WTC11 (cell line): Measurements from ENCODE around the gene ITPR3. TPM values are rescaled to one million over a fixed set of nuclear protein-coding genes. Genes with fewer than 3 reads are reported as not detected.
A peak's percentile ranks its signal among the peaks of the same experiment; 100 is the strongest.

ENCODE experiments used
- ATAC-seq: fragments of 200-7000 bp; cut with Tn5 transposase; 2 replicates; pipeline ENCODE4 v1.10.0; 2021; ENCODE audit warnings: mild to moderate bottlenecking, moderate library complexity
- CTCF ChIA-PET: fragments of 300-600 bp; sonication (Branson Sonifier 250); formaldehyde crosslinking; loops from one replicate; lab custom pipeline; 2021; ENCODE audit warnings: antibody characterized with exemption; lab: Charles Lee
- POLR2A ChIA-PET: fragments of 350-600 bp; sonication (Branson Sonifier 250); formaldehyde crosslinking; loops from one replicate; lab custom pipeline; 2021; ENCODE audit warnings: antibody characterized with exemption; lab: Charles Lee
- DNase-seq: peaks from one replicate; pipeline ENCODE4 v3.0.0; 2021; ENCODE audit warnings: low spot score
- H3K27ac Mint-ChIP-seq: 2 replicates; pipeline ENCODE4 v1.8.0; 2021; ENCODE audit warnings: mixed read lengths
- H3K27me3 Mint-ChIP-seq: 2 replicates; pipeline ENCODE4 v1.8.0; 2021; ENCODE audit warnings: low read depth, mild to moderate bottlenecking, moderate library complexity, mixed read lengths
- H3K36me3 Mint-ChIP-seq: 2 replicates; pipeline ENCODE4 v1.8.0; 2021; ENCODE audit warnings: mixed read lengths
- H3K4me1 Mint-ChIP-seq: 2 replicates; pipeline ENCODE4 v1.8.0; 2022; ENCODE audit warnings: mixed read lengths
- H3K4me3 Mint-ChIP-seq: 2 replicates; pipeline ENCODE4 v1.8.0; 2021; ENCODE audit warnings: mild to moderate bottlenecking, moderate library complexity, mixed read lengths
- H3K9me3 Mint-ChIP-seq: 2 replicates; pipeline ENCODE4 v1.8.0; 2021; ENCODE audit warnings: mixed read lengths
- ARID4B ChIP-seq: sonication (generic); formaldehyde crosslinking; IDR thresholded peaks from 2 replicates; pipeline ENCODE4 v1.8.0; 2023; ENCODE audit warnings: missing genetic modification reagents, mild to moderate bottlenecking, borderline replicate concordance
- ATF2 ChIP-seq: sonication (generic); formaldehyde crosslinking; IDR thresholded peaks from 2 replicates; pipeline ENCODE4 v1.8.1; 2022; ENCODE audit warnings: low read depth, missing genetic modification reagents, borderline replicate concordance
- CDX4 ChIP-seq: fragments of 250-450 bp; sonication (Bioruptor Pico); IDR thresholded peaks from 2 replicates; pipeline ENCODE4 v1.9.0; 2021; ENCODE audit warnings: moderate library complexity, mild to moderate bottlenecking, inconsistent platforms, borderline replicate concordance
- CTCF ChIP-seq: fragments of 200-600 bp; IDR thresholded peaks from 2 replicates; pipeline ENCODE4 v1.8.0; 2022; ENCODE audit warnings: antibody characterized with exemption
- E2F5 ChIP-seq: sonication (generic); formaldehyde crosslinking; IDR thresholded peaks from 2 replicates; pipeline ENCODE4 v1.8.1; 2022; ENCODE audit warnings: mild to moderate bottlenecking, moderate library complexity, missing genetic modification reagents
- EMX1 ChIP-seq: fragments of 250-450 bp; sonication (Bioruptor Pico); IDR thresholded peaks from 2 replicates; pipeline ENCODE4 v1.8.0; 2021; ENCODE audit warnings: mild to moderate bottlenecking
- FOXJ3 ChIP-seq: sonication (generic); formaldehyde crosslinking; IDR thresholded peaks from 2 replicates; pipeline ENCODE4 v1.9.0; 2021; ENCODE audit warnings: missing genetic modification reagents, mild to moderate bottlenecking, borderline replicate concordance
- GABPB1 ChIP-seq: sonication (generic); formaldehyde crosslinking; IDR thresholded peaks from 2 replicates; pipeline ENCODE4 v1.8.1; 2023; ENCODE audit warnings: mild to moderate bottlenecking, missing genetic modification reagents
- IRF1 ChIP-seq: sonication (generic); formaldehyde crosslinking; IDR thresholded peaks from 2 replicates; pipeline ENCODE4 v1.8.0; 2023; ENCODE audit warnings: missing genetic modification reagents
- JAZF1 ChIP-seq: fragments of 250-450 bp; sonication (Bioruptor Pico); IDR thresholded peaks from 2 replicates; pipeline ENCODE4 v1.9.0; 2021; ENCODE audit warnings: moderate library complexity, mild to moderate bottlenecking, inconsistent platforms
- NR1H2 ChIP-seq: sonication (generic); formaldehyde crosslinking; IDR thresholded peaks from 2 replicates; pipeline ENCODE4 v1.9.0; 2021; ENCODE audit warnings: mild to moderate bottlenecking, moderate library complexity, missing genetic modification reagents
- TEAD4 ChIP-seq: sonication (generic); formaldehyde crosslinking; IDR thresholded peaks from 2 replicates; pipeline ENCODE4 v1.8.0; 2022; ENCODE audit warnings: mild to moderate bottlenecking, missing genetic modification reagents
- USF2 ChIP-seq: sonication (generic); formaldehyde crosslinking; IDR thresholded peaks from 2 replicates; pipeline ENCODE4 v1.8.1; 2023; ENCODE audit warnings: mild to moderate bottlenecking, missing genetic modification reagents, moderate library complexity
- ZBTB43 ChIP-seq: sonication (generic); formaldehyde crosslinking; IDR thresholded peaks from 2 replicates; pipeline ENCODE4 v1.8.1; 2023; ENCODE audit warnings: mild to moderate bottlenecking, missing genetic modification reagents
- ZNF138 ChIP-seq: sonication (generic); formaldehyde crosslinking; conservative IDR thresholded peaks from 2 replicates; pipeline ENCODE4 v1.8.1; 2022; ENCODE audit warnings: mild to moderate bottlenecking, moderate library complexity, missing genetic modification reagents
- ZNF232 ChIP-seq: sonication (generic); formaldehyde crosslinking; IDR thresholded peaks from 2 replicates; pipeline ENCODE4 v1.8.0; 2022; ENCODE audit warnings: mild to moderate bottlenecking, missing genetic modification reagents
- ZNF416 ChIP-seq: fragments of 250-450 bp; sonication (Bioruptor Pico); IDR thresholded peaks from 2 replicates; pipeline ENCODE4 v1.9.0; 2021; ENCODE audit warnings: mild to moderate bottlenecking, inconsistent platforms
- ZNF423 ChIP-seq: fragments of 250-450 bp; sonication (Bioruptor Pico); IDR thresholded peaks from 2 replicates; pipeline ENCODE4 v2.1.2; 2022; ENCODE audit warnings: mild to moderate bottlenecking, moderate library complexity
- ZSCAN18 ChIP-seq: fragments of 250-450 bp; sonication (Bioruptor Pico); IDR thresholded peaks from 2 replicates; pipeline ENCODE4 v2.1.2; 2022; ENCODE audit warnings: mild to moderate bottlenecking, moderate library complexity
- total RNA-seq: library from RNA; stranded (reverse); gene quantifications from 3 replicates; pipeline ENCODE4 v1.2.3, GENCODE V29; 2021

The ITPR3 gene
- total RNA-seq, 1 experiment from 2014 or later = 47.3 TPM

GRCh38 chr6:33590531-33591198, 30.5 kb upstream of the ITPR3 start:
- H3K4me1 Mint-ChIP-seq = peaks cover 35% of the 10 kb centered on the region
- ATAC-seq (peak; percentile 24), DNase-seq (no peak)
- TF ChIP-seq EMX1 (CRISPR knock-in tag) = no peak
- TF ChIP-seq TEAD4 (CRISPR knock-in tag) = no peak
- TF ChIP-seq ZNF416 (CRISPR knock-in tag) = no peak
- no peak for TF ChIP-seq ZBTB43
- no peak for TF ChIP-seq ATF2
- no peak for TF ChIP-seq USF2 (CRISPR knock-in tag)
- TF ChIP-seq ZNF138 (CRISPR knock-in tag) = no peak
- ChIA-PET POLR2A (interaction anchor here (0.9 kb wide), 1 partner anchor 31 kb away, joined by 3 read pairs; the partner anchor contains the start of gene ITPR3), CTCF (interaction anchor here (0.5 to 4.4 kb wide), 36 partner anchors 8 to 171 kb away, joined by 3 to 71 read pairs (median 5); partner anchors contain the start of genes BAK1, ITPR3 and UQCC2)
- H3K9me3 Mint-ChIP-seq = peaks cover 7% of the 10 kb centered on the region; the same call in 1 of the 2 replicates
- no peaks in the 10 kb centered on the region for H3K36me3 Mint-ChIP-seq
- no peaks in the 10 kb centered on the region; the same call in none of the 2 replicates for H3K27me3 Mint-ChIP-seq
- H3K4me3 Mint-ChIP-seq = no peak overlapping the region
- H3K27ac Mint-ChIP-seq = peak overlapping the region; percentile 74; the same call in 1 of the 2 replicates

GRCh38 chr6:33591424-33592032, 29.6 kb upstream of the ITPR3 start:
- ChIA-PET POLR2A (interaction anchor here (0.6 to 2.5 kb wide), 2 partner anchors 30 to 72 kb away, joined by 3 to 10 read pairs; partner anchors contain the start of gene ITPR3), CTCF (interaction anchor here (0.6 to 4.4 kb wide), 10 partner anchors 8 to 113 kb away, joined by 3 to 33 read pairs (median 9); partner anchors contain the start of genes BAK1 and ITPR3)
- H3K4me3 Mint-ChIP-seq = no peak overlapping the region
- H3K9me3 Mint-ChIP-seq = peaks cover 7% of the 10 kb centered on the region; the same call in 1 of the 2 replicates
- ATAC-seq (no peak), DNase-seq (no peak)
- H3K27me3 Mint-ChIP-seq = no peaks in the 10 kb centered on the region; the same call in none of the 2 replicates
- H3K4me1 Mint-ChIP-seq = peaks cover 35% of the 10 kb centered on the region
- H3K36me3 Mint-ChIP-seq = no peaks in the 10 kb centered on the region
- no peak overlapping the region; the same call in 1 of the 2 replicates for H3K27ac Mint-ChIP-seq
- TF ChIP-seq ARID4B (CRISPR knock-in tag) (no peak), TEAD4 (CRISPR knock-in tag) (no peak), ZSCAN18 (CRISPR knock-in tag) (no peak), ZNF232 (no peak), E2F5 (no peak), IRF1 (CRISPR knock-in tag) (no peak), JAZF1 (CRISPR knock-in tag) (no peak), ZNF423 (CRISPR knock-in tag) (no peak), NR1H2 (no peak), GABPB1 (no peak), CTCF (no peak), FOXJ3 (no peak), CDX4 (no peak)
